NCI-H1092 treated with DMSO at 0.1 percent for 48 hours (cell line): ENCODE measurements around the gene MAGI2.

Experiments
- DNase-seq: peaks from one replicate; lab custom pipeline; 2025; lab: John Stamatoyannopoulos, UW

The MAGI2 gene

DNA sequence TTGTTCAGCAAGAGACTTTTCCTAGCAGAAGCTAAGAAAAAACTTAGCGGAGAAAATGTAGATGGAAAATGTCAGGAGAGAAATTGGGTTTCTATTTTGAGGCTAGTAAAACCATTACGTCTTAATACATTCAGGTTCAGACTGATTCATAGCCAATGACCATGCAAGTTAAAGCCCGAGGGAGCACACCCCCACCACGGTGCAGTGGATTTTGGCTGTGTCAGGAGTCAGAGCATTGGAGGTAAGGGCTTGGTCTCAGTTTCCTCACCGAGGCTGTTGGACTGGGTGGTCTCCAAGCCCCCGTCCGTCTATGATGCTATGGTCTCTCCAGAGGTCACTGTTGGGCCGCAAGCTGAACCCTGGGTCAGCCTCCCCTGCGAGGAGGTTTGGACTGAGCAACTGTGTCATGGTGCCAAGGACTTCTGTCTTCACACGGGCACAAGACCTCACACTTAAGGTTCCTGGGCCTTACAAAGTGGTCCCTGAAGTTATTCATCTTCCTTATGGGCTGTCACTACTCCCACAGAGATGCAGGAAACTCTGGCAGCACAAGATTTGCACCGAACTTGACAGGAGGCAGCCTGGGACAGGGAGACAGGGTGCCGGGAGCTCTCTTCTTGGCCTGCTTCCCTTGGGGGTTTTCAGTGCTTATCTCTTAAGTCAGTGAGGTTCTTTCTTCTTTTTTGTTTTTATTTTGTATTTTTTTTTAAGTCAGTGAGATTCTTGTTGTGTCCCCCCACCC, 1468.1 kb downstream of the MAGI2 start:
- DNase-seq = no peak

GRCh38 chr7:77983973-77984372, 1469.5 kb downstream of the MAGI2 start:
- DNase-seq = no peak

GRCh38 chr7:77982926-77983550, 1470.4 kb downstream of the MAGI2 start:
- no peak for DNase-seq

DNA sequence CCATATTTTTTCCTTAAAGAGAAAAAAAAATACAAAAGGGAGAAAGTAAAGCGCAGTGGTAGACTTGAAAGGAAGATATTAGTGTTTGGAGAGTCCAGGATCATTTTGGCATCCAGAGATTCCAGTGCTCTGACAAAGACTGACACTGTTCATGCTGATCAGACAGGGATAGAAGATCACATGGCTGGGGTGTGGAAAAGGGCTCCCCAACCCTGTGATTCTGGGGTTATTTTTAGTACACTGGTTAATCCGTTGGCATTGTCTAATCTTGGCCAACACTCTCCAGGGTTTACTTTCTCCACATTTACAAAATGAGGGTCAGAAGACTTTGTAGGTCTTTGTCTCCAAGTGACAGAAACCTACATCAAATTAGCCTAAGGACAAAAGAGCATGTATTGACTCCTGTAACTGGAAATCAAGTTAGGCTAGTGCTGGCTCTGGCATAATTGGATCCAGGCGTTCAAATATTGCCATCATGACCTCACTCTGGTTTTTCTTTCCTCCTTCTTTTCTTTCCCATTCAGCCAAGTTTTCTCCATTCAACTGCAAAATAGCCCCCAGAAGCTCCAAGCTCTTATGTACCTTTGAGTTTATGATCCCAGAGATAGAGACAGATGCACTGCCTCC, 1473.3 kb downstream of the MAGI2 start:
- no peak for DNase-seq

DNA sequence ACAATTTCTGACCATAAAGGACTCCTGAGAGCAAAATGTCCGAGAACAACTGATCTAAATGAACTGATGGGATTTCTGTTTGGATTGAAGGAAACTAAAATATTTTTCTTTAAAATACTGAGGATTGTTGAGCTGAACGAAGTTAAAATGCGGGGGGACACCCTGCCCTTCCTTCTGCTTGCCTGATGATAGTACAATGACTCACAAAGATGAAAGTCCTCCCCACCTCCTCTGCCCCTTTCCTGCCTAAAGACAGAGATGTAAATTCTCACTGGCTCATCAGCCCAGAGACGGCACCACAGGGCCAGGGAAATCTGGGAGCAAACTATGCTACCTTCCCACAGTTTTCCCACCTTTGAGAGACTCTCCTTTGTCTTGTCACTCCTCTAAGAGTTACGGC, 1474.2 kb downstream of the MAGI2 start:
- DNase-seq = no peak

DNA sequence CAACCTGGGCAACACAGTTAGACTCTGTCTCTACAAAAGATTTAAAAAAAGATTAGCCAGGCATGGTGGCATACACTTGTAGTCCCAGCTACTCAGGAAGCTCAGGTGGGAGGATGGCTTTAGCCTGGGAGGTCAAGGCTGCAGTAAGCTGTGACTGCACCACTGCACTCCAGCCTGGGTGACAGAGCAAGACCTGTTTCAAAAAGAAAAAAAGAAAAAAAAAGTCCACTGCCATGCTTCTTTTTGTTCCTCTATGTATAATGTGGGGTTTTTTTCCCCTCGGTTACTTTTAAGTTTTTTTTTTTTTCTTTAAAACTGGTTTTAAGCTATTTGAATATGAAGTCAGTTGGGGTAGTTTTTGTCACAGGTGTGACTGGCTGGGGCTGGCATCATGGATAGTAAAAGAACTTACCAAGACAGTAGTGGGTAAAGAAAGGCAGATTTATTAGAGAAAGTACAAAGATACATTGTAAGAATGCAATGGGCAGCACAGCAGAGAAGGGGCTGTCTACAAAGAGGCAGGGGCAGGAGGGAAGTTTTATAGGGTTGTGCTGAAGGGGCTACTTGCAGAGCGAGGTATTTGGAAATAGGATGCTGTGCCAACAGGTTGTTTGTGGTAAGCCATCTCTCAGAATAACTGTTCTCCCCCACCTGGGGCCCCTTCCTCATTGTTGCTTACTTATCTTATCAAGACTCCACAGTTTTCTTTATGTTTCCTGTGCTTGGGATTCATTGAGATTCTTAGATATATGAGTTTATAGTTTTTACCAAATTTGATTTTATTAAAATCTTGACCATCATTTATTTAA, 1477.6 kb downstream of the MAGI2 start:
- no peak for DNase-seq

DNA sequence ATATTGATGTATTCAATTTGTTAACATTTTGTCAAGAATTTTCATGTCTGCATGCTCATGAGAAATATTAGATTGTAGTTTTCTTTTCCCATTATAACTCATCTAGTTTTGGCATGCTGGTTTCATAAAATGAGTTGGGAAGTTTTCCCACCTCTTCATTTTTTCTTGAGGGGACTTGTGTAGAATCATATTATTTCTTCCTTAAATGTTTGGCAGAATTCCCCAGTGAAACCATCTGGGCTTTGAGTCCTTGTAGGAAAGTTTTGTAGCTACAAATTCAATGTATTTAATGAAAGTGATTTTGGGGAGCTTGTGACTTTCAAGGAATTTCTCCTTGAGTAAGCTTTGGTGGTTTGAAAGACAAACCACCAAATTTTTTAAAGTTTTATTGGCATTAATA, 1481.7 kb downstream of the MAGI2 start:
- no peak for DNase-seq

DNA sequence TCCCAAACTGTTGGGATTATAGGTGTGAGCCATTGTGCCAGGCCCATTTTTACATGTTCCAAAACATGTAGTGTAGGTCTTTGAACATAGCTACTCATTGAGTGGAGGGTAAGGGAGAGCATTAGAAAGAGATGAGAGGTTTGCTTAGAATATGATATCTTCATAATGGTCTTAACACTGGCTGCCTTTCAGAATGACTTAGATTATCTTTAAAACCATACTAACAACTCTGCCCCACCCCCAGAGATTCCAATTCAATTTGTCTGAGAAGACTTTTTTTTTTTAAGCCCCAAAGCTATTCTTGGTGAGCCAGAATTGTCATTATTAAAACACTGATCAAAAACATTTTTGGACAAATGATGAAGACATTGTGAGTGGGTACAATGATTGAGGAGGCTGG, 1486.0 kb downstream of the MAGI2 start:
- no peak for DNase-seq
